Tibial nerve (tissue), 4 donors: ENCODE results near the gene NEU4. TPM values are rescaled to one million over a fixed set of nuclear protein-coding genes. Genes with fewer than 3 reads are reported as not detected.

Experiments used
- DNase-seq, 2 donors: peaks; one replicate each; pipeline ENCODE4 v3.0.0-alpha.2; 2019; ENCODE audit warnings: low spot score in 2 of 2
- H3K27ac ChIP-seq, 4 donors: fragments of 200-600 bp; sonication (generic) in 3 of 4; one replicate each; pipeline ENCODE4 v1.5.1; 2017 to 2019; ENCODE audit warnings: mild to moderate bottlenecking in 1 of 4
- H3K27me3 ChIP-seq, 2 donors: fragments of 200-600 bp; sonication (generic) in 1 of 2; one replicate each; pipeline versions ENCODE4 v1.5.1 to v1.6.0; 2017 to 2019
- H3K36me3 ChIP-seq, 3 donors: fragments of 200-600 bp; sonication (generic); one replicate each; pipeline ENCODE4 v1.5.1; 2018 to 2019
- H3K4me1 ChIP-seq, 4 donors: fragments of 200-600 bp; sonication (generic) in 3 of 4; one replicate each; pipeline ENCODE4 v1.5.1; 2017 to 2019
- H3K4me3 ChIP-seq, 4 donors: fragments of 200-600 bp; sonication (generic) in 3 of 4; one replicate each; pipeline ENCODE4 v1.5.1; 2017 to 2019; ENCODE audit warnings: mild to moderate bottlenecking in 1 of 4, moderate library complexity in 1 of 4
- H3K9me3 ChIP-seq, 4 donors: fragments of 200-600 bp; sonication (generic) in 3 of 4; one replicate each; pipeline ENCODE4 v1.5.1; 2017 to 2019
- CTCF ChIP-seq, 5 experiments: fragments of 200-600 bp in 3 of 5; fragments of 450-650 bp in 2 of 5; sonication (generic) in 3 of 5; IDR thresholded peaks; one replicate each; pipeline ENCODE4 v1.5.1; 2016 to 2019; ENCODE audit warnings: antibody characterized with exemption in 5 of 5, mild to moderate bottlenecking in 3 of 5, moderate library complexity in 2 of 5
- EP300 ChIP-seq, 2 donors: sonication (generic); formaldehyde crosslinking; IDR thresholded peaks; one replicate each; pipeline ENCODE4 v1.6.1; 2017; ENCODE audit warnings: antibody characterized with exemption in 2 of 2, mild to moderate bottlenecking in 1 of 2
- POLR2A ChIP-seq, 2 donors: fragments of 450-650 bp; IDR thresholded peaks; one replicate each; pipeline ENCODE4 v1.6.1; 2017; ENCODE audit warnings: antibody characterized with exemption in 2 of 2, mild to moderate bottlenecking in 2 of 2, moderate library complexity in 2 of 2
- WGBS, 2 donors: methylation state at CpG; one replicate each; pipeline ENCODE4 v1.1.5; 2018; 5-methylcytosine and 5-hydroxymethylcytosine counted together
- total RNA-seq, 4 donors: library from RNA; depleted of rRNA; stranded (reverse); fragments of >200 nt; gene quantifications; one replicate each; pipeline ENCODE4 v1.1.0, GENCODE V29; 2016

The NEU4 gene
- total RNA-seq, 4 donors from 2014 or later, result 1.1 to 1.6 TPM; not detected in 2

- H3K27me3 ChIP-seq, result peaks cover 0 to 11% of the 10 kb centered on the region in 2 donors
- H3K4me3 ChIP-seq, result no peak overlapping the region
- H3K36me3 ChIP-seq, result no peaks in the 10 kb centered on the region
- WGBS, 2 donors, result 76% methylated on average over 13 to 17 of the region's 18 CpGs
- DNase-seq, result no peak
- TF ChIP-seq CTCF (IDR thresholded peaks at IDR 0.05), result no peak
- peak overlapping the region in 1 of 4 donors; percentile 91 for H3K27ac ChIP-seq
- peaks cover 0 to 29% (median 20%) of the 10 kb centered on the region in 4 donors for H3K4me1 ChIP-seq
- no peaks in the 10 kb centered on the region for H3K9me3 ChIP-seq
Observed at GRCh38 chr2:241857572-241858121, 48.7 kb downstream of the NEU4 start.

GRCh38 chr2:241858206-241859016, 49.4 kb downstream of the NEU4 start, which contains the start of gene PDCD1:
Gene PDCD1, minus strand, starts transcription at chr2:241858894. Its CDS starts 56 bp downstream, at chr2:241858838.
- Histone ChIP-seq H3K27me3 (peaks cover 0 to 19% of the 10 kb centered on the region in 2 donors), H3K36me3 (no peaks in the 10 kb centered on the region), H3K4me3 (peak within 1 kb of the TSS; percentile 8 to 38 (median 32)), H3K27ac (peak within 1 kb of the TSS; percentile 71 to 94 (median 84)), H3K9me3 (no peaks in the 10 kb centered on the region), H3K4me1 (peaks cover 0 to 33% (median 20%) of the 10 kb centered on the region in 4 donors)
- no peak for TF ChIP-seq CTCF (IDR thresholded peaks at IDR 0.05)
- WGBS, 2 donors, result 75 to 76% methylated on average over 18 to 27 of the region's 28 CpGs
- DNase-seq, result no peak

- H3K27me3 ChIP-seq, result peaks cover 0 to 25% of the 10 kb centered on the region in 2 donors
- peak overlapping the region in 2 of 4 donors; percentile 32 to 38 for H3K4me3 ChIP-seq
- H3K27ac ChIP-seq, result peak overlapping the region; percentile 71 to 94 (median 84)
- peaks cover 0 to 39% (median 20%) of the 10 kb centered on the region in 4 donors for H3K4me1 ChIP-seq
- 26 to 31% methylated on average over 9 of the region's 9 CpGs for WGBS, 2 donors
- no peak for DNase-seq
- TF ChIP-seq CTCF (IDR thresholded peaks at IDR 0.05) (no peak), EP300 (IDR thresholded peaks at IDR 0.05) (no peak), POLR2A (IDR thresholded peaks at IDR 0.05) (no peak)
- no peaks in the 10 kb centered on the region for H3K36me3 ChIP-seq
- H3K9me3 ChIP-seq, result no peaks in the 10 kb centered on the region
Observed at GRCh38 chr2:241859017-241859435, 50.0 kb downstream of the NEU4 start.

GRCh38 chr2:241859436-241860183, 50.6 kb downstream of the NEU4 start:
- peak; percentile 42 to 54 for DNase-seq
- H3K9me3 ChIP-seq, result no peaks in the 10 kb centered on the region
- H3K36me3 ChIP-seq, result no peaks in the 10 kb centered on the region
- TF ChIP-seq POLR2A (IDR thresholded peaks at IDR 0.05) (no peak), EP300 (IDR thresholded peaks at IDR 0.05) (peak in 1 of 2 donors; percentile 56), CTCF (IDR thresholded peaks at IDR 0.05) (peak in 3 of 5 experiments; percentile 25 to 39 (median 38))
- H3K27ac ChIP-seq, result peak overlapping the region; percentile 71 to 94 (median 84)
- WGBS, 2 donors, result 13 to 33% methylated on average over 30 of the region's 30 CpGs
- peaks cover 0 to 38% (median 20%) of the 10 kb centered on the region in 4 donors for H3K4me1 ChIP-seq
- peak overlapping the region; percentile 8 to 38 (median 32) for H3K4me3 ChIP-seq
- H3K27me3 ChIP-seq, result peaks cover 0 to 31% of the 10 kb centered on the region in 2 donors
